SKM-1 treated with dmso at 0.1 percent for 144 hours (cell line): ENCODE measurements around the gene ISOC1.
A peak's percentile ranks its signal among the peaks of the same experiment; 100 is the strongest.

Source experiments
- DNase-seq: peaks from one replicate; lab custom pipeline; 2025; ENCODE audit not compliant: unreplicated experiment; lab: John Stamatoyannopoulos, UW

Gene ISOC1

GRCh38 chr5:129094087-129094923 is at the start of gene ISOC1:
Gene ISOC1, plus strand, starts transcription at chr5:129094749. Its CDS starts 18 bp downstream, at chr5:129094767.
- peak; percentile 92 for DNase-seq

DNA sequence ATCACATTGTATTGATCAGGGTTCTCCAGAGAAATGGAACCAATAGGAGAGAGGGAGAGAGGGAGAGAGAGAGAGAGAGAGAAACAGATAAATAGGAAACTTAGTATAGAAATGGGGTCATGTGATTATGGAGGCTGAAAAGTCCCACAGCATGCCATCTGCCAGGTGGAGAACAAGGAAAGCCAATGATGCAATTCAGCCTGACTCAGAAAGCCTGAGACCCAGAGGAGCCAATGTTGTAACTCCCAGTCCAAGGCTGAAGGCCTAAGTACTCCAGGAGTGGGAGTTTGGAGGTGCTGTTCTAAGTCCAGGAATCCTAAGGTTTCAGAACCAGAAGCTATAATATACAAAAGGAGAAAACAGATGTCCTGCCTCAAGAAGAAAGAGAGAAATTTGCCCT is 48.4 kb upstream of the ISOC1 start:
- DNase-seq = no peak

GRCh38 chr5:129048509-129048908 is 46.0 kb upstream of the ISOC1 start:
- DNase-seq = no peak

DNA sequence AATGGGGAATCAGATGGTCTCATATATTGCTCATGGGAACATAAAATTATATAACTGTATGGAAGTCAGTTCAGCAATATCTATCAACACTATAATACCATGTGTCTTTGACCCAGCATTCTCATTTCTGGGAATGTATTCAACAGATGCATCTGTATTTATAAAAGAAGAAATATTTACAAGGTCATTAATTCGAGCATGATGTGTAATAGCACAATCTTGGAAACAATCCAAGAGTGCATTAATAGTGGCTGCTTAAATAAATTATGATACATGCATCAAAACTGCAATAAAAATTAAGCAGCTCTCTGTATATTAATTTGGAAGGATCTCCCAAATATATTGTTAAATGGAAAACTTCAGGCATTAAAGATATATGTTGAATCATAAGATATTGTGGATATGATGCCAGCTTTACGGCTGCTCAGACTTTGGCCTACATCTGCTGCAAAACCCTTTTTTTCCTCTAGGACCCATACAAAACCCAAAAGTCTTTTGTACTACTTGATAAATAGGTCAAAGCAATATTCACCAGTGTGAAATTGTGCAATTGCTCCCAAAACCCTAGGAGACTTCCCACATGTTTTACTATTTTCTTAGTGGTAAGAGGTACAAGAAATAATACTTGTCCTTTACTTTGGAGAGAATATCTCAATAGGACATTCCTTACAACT is 45.3 kb upstream of the ISOC1 start:
- DNase-seq = no peak

- no peak for DNase-seq
These were observed 43.3 kb upstream of the ISOC1 start for GRCh38 chr5:129051283-129051682.

DNA sequence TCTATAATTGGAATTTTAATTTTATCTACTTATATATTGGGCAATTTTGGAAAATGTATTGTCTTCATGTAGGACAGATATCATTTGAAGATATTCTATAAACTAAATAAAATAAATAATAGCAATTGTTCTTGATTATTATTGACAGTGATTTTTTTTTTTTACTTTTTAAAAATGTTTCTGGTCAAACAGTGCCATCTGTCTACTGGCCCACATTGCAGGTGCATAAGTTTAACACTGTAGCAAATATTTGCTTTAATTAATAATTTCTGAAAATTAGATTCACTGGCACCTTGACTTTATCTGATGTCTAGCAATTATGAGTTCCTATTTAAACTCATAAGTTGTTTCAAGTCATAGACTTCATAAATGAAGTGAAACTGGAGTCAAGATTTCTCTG is 41.1 kb upstream of the ISOC1 start:
- no peak for DNase-seq

DNA sequence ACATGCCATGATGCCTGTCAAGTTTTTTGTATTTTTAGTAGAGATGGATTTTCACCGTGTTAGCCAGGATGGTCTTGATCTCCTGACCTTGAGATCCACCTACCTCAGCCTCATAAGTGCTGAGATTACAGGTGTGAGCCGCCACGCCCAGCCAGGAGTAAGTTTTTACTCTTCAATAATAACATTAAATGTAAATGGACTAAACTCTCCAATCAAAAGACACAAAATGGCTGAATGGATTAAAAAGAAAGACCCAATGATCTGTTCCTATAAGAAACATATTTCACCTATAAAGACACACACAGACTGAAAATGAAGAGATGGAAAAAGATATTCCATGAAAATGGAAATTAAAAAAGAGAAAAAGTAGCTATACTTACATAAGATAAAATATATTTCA is 37.2 kb upstream of the ISOC1 start:
- DNase-seq = no peak

- DNase-seq = no peak
These were observed 32.7 kb upstream of the ISOC1 start for GRCh38 chr5:129061849-129062248.

DNA sequence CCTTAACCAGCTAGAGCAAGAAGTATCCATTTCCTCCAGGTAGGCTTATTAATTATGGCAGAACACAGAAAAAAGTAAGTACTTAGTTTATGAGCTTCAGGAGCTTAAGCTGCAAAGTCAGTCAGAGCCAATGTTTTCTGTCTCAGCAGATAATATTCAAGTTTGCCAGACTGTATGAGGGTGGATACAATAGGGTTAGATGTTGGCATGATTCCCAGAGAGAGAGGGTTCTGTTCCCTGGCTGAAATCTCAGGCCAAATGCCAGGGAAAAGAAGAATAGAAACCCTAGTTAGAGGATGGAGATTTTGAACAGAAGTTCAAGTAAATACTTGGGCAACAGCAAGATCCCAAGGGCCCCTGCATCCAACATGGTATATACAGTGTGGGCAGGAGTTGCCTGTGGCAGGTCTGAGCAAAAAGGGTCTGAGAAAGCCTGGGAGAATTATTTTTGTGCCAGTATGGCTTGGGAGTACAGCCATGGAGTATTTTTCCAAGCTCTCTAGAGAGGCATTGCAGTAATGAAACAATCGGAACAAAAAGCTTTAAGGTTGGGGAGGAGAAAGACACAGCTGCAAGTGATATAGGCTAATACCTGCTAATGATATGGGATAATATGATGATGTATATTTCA is 31.0 kb upstream of the ISOC1 start:
- DNase-seq = no peak

DNA sequence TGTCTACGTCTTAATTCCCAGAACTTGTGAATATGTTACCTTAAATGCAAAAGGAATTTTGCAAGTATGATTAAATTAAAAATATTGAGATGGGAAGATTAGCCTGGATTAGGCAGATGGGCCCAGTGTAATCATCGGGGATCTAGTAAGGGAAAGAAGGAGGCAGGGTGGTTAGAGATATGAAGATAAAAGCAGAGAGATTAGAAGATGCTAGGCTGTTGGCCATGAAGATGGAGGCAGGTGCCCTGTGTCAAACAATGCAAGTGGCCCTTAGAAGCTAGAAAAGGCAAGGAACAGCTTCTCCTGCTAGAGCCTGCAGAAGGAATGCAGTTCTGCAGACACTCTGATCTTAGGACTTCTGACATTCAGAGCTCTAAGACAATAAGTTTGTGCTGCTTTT is 28.8 kb upstream of the ISOC1 start:
- DNase-seq = no peak

GRCh38 chr5:129067745-129068144 is 26.8 kb upstream of the ISOC1 start:
- no peak for DNase-seq

GRCh38 chr5:129069292-129069691 is 25.3 kb upstream of the ISOC1 start:
- DNase-seq = no peak

DNA sequence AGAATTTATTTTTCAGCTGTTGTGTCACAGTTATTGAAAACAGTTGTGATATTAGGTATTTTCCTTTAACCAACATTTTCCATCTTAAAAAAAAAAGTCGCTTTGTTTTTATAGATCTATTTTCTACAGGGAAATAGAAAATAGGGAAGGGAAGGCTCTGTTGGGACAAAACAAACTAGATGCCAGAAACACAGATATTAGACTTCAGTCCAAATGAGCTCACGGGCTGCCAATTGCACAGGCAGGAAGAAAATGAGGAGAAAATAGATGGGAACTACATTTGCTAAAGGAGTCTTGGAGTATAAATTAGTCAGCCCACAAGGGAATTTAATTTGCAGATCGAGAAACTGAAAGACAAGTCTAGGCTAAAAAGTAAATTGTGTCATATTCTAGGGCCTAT is 21.4 kb upstream of the ISOC1 start:
- DNase-seq = no peak

DNA sequence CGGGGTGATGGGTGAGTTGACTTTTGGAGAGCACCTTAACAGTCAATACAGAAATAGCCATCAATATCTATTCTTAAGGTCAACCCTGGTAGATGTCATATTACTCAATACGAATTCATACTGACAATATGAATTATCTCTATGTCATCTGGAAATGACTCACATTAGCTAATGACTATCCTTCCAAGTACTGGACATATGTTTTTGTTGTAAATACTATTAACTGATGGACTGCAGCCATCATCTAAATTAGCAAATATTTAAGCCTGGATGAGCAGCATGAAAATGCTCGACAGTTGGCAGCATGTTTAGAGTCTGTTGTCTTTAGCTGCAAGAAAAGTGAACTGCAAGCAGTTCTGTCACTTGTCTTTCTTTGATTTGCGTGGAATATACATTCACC is 19.6 kb upstream of the ISOC1 start:
- no peak for DNase-seq

DNA sequence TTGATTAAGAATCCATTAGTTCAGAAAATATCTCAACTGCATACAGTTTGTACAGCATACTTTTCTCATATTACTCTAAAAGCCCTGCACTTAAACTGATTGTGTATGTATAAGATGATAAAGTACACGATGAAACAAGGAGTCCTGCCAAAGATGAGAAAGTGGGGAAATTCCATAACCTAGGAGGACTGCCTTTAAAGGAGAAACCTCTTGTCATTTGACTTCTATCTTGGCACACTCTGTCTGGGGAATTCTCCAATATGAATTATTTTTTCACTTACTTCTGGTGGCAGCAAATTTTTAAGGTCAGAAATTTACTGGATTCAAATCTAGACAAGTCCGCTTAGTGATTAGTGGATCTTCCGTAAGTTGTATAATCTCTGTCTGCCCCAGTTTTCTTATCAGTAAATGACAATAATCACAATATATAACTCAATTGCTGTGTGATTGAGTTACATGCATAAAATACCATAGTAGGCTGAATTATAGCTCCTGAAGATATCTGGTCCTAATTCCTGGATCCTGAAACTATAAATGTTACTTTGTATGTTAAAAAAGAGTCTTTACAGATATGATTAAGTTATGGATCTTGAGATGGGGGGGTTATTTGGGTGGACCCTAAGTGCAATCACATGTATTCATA is 17.0 kb upstream of the ISOC1 start:
- no peak for DNase-seq

- no peak for DNase-seq
These were observed 16.3 kb upstream of the ISOC1 start for GRCh38 chr5:129078247-129078646.

DNA sequence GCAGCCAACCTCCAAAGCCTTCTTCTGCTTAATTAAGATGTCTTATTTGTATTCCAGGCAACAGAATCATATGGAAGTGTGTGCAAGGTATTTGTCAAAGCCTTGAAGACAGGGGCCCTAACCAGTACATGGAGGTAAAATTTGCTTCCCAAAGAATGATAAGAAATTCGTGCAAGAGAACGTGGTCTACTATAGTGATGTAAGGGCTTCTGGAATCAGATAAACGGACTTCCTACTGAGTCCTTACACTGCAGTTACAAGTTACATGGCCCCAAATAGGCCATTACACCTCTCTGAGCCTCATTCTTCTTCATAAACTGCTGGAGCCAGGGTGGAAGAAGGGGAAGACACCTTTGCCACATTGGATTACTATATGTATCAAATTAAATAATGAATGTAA is 15.9 kb upstream of the ISOC1 start:
- no peak for DNase-seq

DNA sequence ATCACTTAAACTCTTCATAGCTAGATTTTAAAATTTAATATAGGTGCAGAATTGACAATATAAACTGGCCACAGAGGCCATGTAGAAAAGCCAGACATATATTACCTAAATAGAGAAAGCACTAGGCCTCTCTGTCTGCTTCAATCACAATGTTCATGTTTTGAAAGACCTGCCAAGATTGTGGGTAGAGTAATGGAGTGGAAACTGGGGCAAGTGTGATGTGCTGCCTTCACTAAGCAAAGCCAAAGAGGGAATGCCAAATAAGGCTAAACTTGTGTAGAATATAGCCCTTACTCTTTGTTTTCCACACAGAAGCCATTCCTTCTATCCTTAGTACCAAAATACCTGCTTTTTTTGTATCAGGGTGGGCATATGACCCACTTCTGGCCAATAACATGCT is 15.1 kb upstream of the ISOC1 start:
- DNase-seq = no peak

DNA sequence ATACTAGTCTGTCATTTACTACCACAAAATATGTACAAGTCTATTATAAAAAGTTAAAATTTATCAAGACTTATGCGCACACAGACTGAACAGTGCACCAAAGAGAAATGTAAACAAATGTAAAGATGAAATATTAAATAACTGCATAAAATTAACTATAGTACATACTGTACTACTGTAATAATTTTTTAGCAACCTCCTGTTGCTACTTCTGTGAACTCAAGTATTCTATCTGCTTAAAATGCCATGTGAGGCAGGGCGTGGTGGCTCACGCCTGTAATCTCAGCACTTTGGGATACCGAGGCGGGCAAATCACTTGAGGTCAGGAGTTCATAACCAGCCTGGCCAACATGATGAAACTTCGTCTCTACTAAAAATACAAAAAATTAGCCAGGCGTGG is 13.8 kb upstream of the ISOC1 start:
- DNase-seq = no peak

DNA sequence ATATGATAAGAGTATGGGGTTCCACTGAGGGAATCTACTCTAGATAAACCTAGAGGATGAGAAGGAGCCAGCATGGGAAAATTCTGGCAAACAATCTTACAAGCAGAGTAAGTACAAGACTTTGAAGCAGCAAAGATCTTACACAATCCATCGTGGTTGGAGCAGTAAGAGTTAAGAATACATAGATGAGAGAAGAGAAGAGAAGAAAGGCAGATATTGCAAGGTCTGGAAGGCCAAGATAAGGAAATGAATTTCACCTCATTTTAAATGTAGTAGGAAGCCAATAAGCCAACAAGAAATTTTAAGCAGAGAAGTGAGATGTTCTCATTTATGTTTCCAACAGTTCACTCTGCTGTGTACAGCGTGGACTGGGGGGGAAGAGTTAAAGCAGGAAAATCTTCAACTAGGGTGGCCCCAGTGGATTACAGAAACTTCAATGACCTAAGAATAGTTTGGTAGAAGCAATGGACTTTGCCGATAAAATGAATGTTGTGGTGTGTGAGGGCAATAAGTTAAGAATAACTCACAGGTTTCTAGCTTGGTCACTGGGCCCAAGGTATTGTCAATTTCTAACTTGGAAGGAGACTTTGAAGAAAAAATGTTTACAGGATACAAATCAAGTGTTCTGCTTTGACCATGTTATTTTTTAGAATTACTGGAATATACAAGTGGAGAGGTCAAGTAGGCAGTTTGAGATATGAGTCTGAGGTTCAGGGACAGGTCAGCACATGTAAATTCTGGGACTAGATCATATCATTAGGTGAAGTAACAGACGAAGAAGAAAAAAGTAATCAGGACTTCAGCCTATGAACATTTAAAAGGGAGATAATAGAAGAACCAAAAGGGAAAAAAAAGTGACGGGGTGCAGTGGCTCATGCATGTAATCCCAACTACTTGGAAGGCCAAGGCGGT is 12.1 kb upstream of the ISOC1 start:
- no peak for DNase-seq
